K562 (cell line): Measurements from ENCODE around the gene PLXNA2. TPM values are rescaled to one million over a fixed set of nuclear protein-coding genes. Genes with fewer than 3 reads are reported as not detected.
A peak's percentile ranks its signal among the peaks of the same experiment; 100 is the strongest.

ENCODE experiments used
- ATAC-seq: fragments of 200-7000 bp; cut with Tn5 transposase; 3 replicates; pipeline ENCODE4 v1.9.1; 2020; ENCODE audit warnings: moderate library complexity
- BruUV-seq: library from RNA; stranded (reverse); fragments of 400-500 nt; replicated peaks from 2 replicates; lab custom pipeline; 2021; lab: Mats Ljungman, UMichigan
- CTCF ChIA-PET: fragments of 300-600 bp; formaldehyde crosslinking; extraction: SDS; loops from one replicate; lab custom pipeline; 2021; ENCODE audit warnings: low intra/inter-chr PET ratio; lab: Yijun Ruan, JAX
- POLR2A ChIA-PET: fragments of 300-600, 350-650 bp; sonication (Branson Sonifier 250); formaldehyde crosslinking; extraction: SDS; loops from one replicate; lab custom pipeline; 2021; ENCODE audit warnings: antibody characterized with exemption, inconsistent platforms; lab: Yijun Ruan, JAX
- DNase-seq, 4 experiments: peaks; one replicate each; pipeline versions ENCODE4 v3.0.0 to v3.0.0-alpha.2; 2011 to 2018; ENCODE audit warnings: low spot score in 3 of 4, mixed read lengths in 3 of 4; ENCODE audit errors: extremely low read depth in 1 of 4
- FAIRE-seq: peaks from 2 replicates; lab custom pipeline; 2011; peaks lifted over from hg19 to GRCh38; lab: Jason Lieb, UNC
- H2AFZ ChIP-seq: 2 replicates; pipeline ENCODE4 v1.6.0; 2011; ENCODE audit warnings: low read depth, low read length, control low read depth, inconsistent platforms
- H3K27ac ChIP-seq: fragments of 200-600 bp; 3 replicates; pipeline ENCODE4 v1.8.0; 2011; ENCODE audit warnings: low read depth, mild to moderate bottlenecking, control low read depth, inconsistent platforms, low read length, moderate library complexity, mixed read lengths; ENCODE audit errors: extremely low read depth
- H3K27me3 ChIP-seq, 2 experiments: fragments of 300-600 bp in 1 of 2; 2 replicates in 1 of 2; 3 replicates in 1 of 2; pipeline versions ENCODE4 v1.6.0 to v1.8.0; 2011; ENCODE audit warnings: inconsistent platforms in 2 of 2, low read length in 2 of 2, mild to moderate bottlenecking in 1 of 2, mixed read lengths in 1 of 2, moderate library complexity in 1 of 2; ENCODE audit not compliant: control insufficient read depth in 2 of 2, insufficient read depth in 2 of 2
- H3K36me3 ChIP-seq: fragments of 300-600 bp; 3 replicates; pipeline ENCODE4 v1.8.0; 2011; ENCODE audit warnings: mild to moderate bottlenecking, low read length, inconsistent platforms; ENCODE audit not compliant: control insufficient read depth, insufficient read depth
- H3K4me1 ChIP-seq, 2 experiments: fragments of 200-600 bp in 1 of 2; replicated peaks in 1 of 2; 2 replicates in 1 of 2; 3 replicates in 1 of 2; pipeline versions ENCODE4 v1.5.1 to v1.8.0; 2011; ENCODE audit warnings: inconsistent platforms in 2 of 2, low read length in 2 of 2, mild to moderate bottlenecking in 1 of 2, mixed read lengths in 1 of 2, moderate library complexity in 1 of 2; ENCODE audit not compliant: control insufficient read depth in 2 of 2, insufficient read depth in 2 of 2
- H3K4me2 ChIP-seq: 2 replicates; pipeline ENCODE4 v1.6.1; 2011; ENCODE audit warnings: low read length, control low read depth, inconsistent platforms, mixed read lengths; ENCODE audit not compliant: insufficient read depth
- H3K4me3 ChIP-seq: fragments of 200-600 bp; sonication (generic), shearing (Covaris generic); 2 replicates; pipeline ENCODE4 v1.5.1; 2016; ENCODE audit warnings: control low read depth, inconsistent platforms
- H3K79me2 ChIP-seq: fragments of 200-600 bp; 3 replicates; pipeline ENCODE4 v1.8.0; 2011; ENCODE audit warnings: low read length, inconsistent platforms; ENCODE audit not compliant: control insufficient read depth, insufficient read depth
- H3K9ac ChIP-seq, 2 experiments: 2 replicates each; pipeline versions ENCODE4 v1.6.0 to v1.6.1; 2011; ENCODE audit warnings: low read depth in 2 of 2, low read length in 2 of 2, control low read depth in 1 of 2, inconsistent platforms in 1 of 2, mild to moderate bottlenecking in 1 of 2, mixed read lengths in 1 of 2; ENCODE audit not compliant: insufficient read depth in 1 of 2
- H3K9me1 ChIP-seq: one replicate; pipeline ENCODE4 v1.6.0; 2011; ENCODE audit warnings: inconsistent platforms, mild to moderate bottlenecking, low read length, moderate library complexity; ENCODE audit not compliant: control insufficient read depth, insufficient read depth
- H3K9me3 ChIP-seq: replicated peaks from 2 replicates; pipeline ENCODE4 v1.5.1; 2011; ENCODE audit warnings: low read depth, low read length, inconsistent platforms; ENCODE audit not compliant: control insufficient read depth, insufficient read depth
- H4K20me1 ChIP-seq: replicated peaks from 2 replicates; pipeline ENCODE4 v1.6.1; 2011; ENCODE audit warnings: low read length, inconsistent platforms, mixed read lengths; ENCODE audit not compliant: control insufficient read depth, insufficient read depth
- CBFA2T3 ChIP-seq: fragments of 450-650 bp; IDR thresholded peaks from 2 replicates; pipeline ENCODE4 v1.6.1; 2017
- CEBPB ChIP-seq: fragments of 450-650 bp; IDR thresholded peaks from 2 replicates; pipeline ENCODE4 v1.6.1; 2016; ENCODE audit warnings: missing genetic modification characterization, missing compliant biosample characterization
- CEBPG ChIP-seq, 3 experiments: fragments of 200-800 bp in 1 of 3; sonication (Bioruptor generic) in 1 of 3; sonication (generic) in 1 of 3; formaldehyde crosslinking in 1 of 3; IDR thresholded peaks in 2 of 3; conservative IDR thresholded peaks in 1 of 3; 2 replicates each; pipeline versions ENCODE4 v1.6.1 to v1.8.0; 2016 to 2022; ENCODE audit warnings: missing compliant biosample characterization in 2 of 3, missing genetic modification characterization in 2 of 3, mild to moderate bottlenecking in 1 of 3, missing genetic modification reagents in 1 of 3
- ILK ChIP-seq: fragments of 450-650 bp; IDR thresholded peaks from 2 replicates; pipeline ENCODE4 v1.6.1; 2016; ENCODE audit warnings: missing genetic modification characterization, low read depth, mild to moderate bottlenecking, missing compliant biosample characterization, moderate library complexity, borderline replicate concordance
- LARP7 ChIP-seq: fragments of 450-650 bp; IDR thresholded peaks from 2 replicates; pipeline ENCODE4 v1.6.1; 2016
- NBN ChIP-seq: fragments of 450-650 bp; IDR thresholded peaks from 2 replicates; pipeline ENCODE4 v1.6.1; 2016; ENCODE audit warnings: low read depth, mild to moderate bottlenecking
- STAT5A ChIP-seq: IDR thresholded peaks from 2 replicates; pipeline ENCODE4 v1.6.1; 2012; ENCODE audit warnings: low read length, inconsistent platforms, borderline replicate concordance
- TEAD4 ChIP-seq, 2 experiments: sonication (generic) in 1 of 2; formaldehyde crosslinking in 1 of 2; IDR thresholded peaks; 2 replicates each; pipeline versions ENCODE4 v1.6.1 to v1.8.0; 2012 to 2022; ENCODE audit warnings: borderline replicate concordance in 1 of 2, inconsistent platforms in 1 of 2, low read length in 1 of 2, mild to moderate bottlenecking in 1 of 2, missing genetic modification reagents in 1 of 2
- ZKSCAN1 ChIP-seq: fragments of 150-350 bp; IDR thresholded peaks from 2 replicates; pipeline ENCODE4 v1.6.1; 2016; ENCODE audit warnings: low read depth, low read length
- ZNF217 ChIP-seq: sonication (generic); formaldehyde crosslinking; IDR thresholded peaks from 2 replicates; pipeline ENCODE4 v1.8.0; 2022; ENCODE audit warnings: mild to moderate bottlenecking, missing genetic modification reagents
- ZNF384 ChIP-seq: IDR thresholded peaks from 2 replicates; pipeline ENCODE4 v1.6.1; 2012; ENCODE audit warnings: low read depth, low read length, improper control_type of control experiment
- WGBS: fragments of 100-300 bp; shearing (Covaris generic); methylation state at CpG from one replicate; pipeline ENCODE4 v1.1.6; 2016; ENCODE audit warnings: low coverage, mixed read lengths; ENCODE audit not compliant: insufficient coverage; ENCODE audit errors: missing lambda C conversion rate; 5-methylcytosine and 5-hydroxymethylcytosine counted together
- in situ Hi-C: fragments of 300-500 bp; cut with MboI; formaldehyde crosslinking; loops from 4 replicates; pipeline ENCODE4 v1.15.0; 2018; ENCODE audit warnings: inconsistent platforms, mixed read lengths
- intact Hi-C: fragments of 100-400 bp; cut with micrococcal nuclease; formaldehyde crosslinking; loops from 2 replicates; pipeline ENCODE4 v1.14.2; 2022
- polyA plus RNA-seq, 8 experiments: library from polyadenylated mRNA; depleted of rRNA in 4 of 8; stranded (reverse) in 5 of 8; unstranded in 3 of 8; fragments of >200 nt; fragmentation: Nextera tagmentation in 2 of 8; fragmentation: Illumina TruSeq in 1 of 8; extraction: Ambion mirVana in 2 of 8; extraction: Trizol in 1 of 8; gene quantifications; 2 replicates each; pipeline versions ENCODE4 v1.2.1 to v1.2.3, GENCODE V29; 2011 to 2014; ENCODE audit warnings: inconsistent platforms in 1 of 8, missing spikeins in 1 of 8
- total RNA-seq, 7 experiments: library from RNA; depleted of rRNA in 6 of 7; stranded (reverse); fragments of >200 nt in 6 of 7; fragmentation: Illumina TruSeq in 2 of 7; extraction: Trizol in 2 of 7; gene quantifications; 2 replicates each; pipeline versions ENCODE4 v1.2.1 to v1.2.3, GENCODE V29; 2011 to 2021; ENCODE audit warnings: low replicate concordance in 1 of 7
- TF ChIP-seq, protein P1 (sequence below): fragments of 450-650 bp; IDR thresholded peaks from 2 replicates; pipeline ENCODE4 v1.6.1; 2016
- TF ChIP-seq, protein P2 (sequence below): fragments of 450-650 bp; IDR thresholded peaks from one replicate; pipeline ENCODE4 v1.6.1; 2018; ENCODE audit warnings: mild to moderate bottlenecking, moderate library complexity; ENCODE audit not compliant: partially characterized antibody

Gene PLXNA2
- total and polyA plus RNA-seq, 9 of the 15 experiments (the other 6 are each of a cell fraction or from before 2014, with no cell fraction given) = 0.01 to 1.3 (median 0.32) TPM

DNA sequence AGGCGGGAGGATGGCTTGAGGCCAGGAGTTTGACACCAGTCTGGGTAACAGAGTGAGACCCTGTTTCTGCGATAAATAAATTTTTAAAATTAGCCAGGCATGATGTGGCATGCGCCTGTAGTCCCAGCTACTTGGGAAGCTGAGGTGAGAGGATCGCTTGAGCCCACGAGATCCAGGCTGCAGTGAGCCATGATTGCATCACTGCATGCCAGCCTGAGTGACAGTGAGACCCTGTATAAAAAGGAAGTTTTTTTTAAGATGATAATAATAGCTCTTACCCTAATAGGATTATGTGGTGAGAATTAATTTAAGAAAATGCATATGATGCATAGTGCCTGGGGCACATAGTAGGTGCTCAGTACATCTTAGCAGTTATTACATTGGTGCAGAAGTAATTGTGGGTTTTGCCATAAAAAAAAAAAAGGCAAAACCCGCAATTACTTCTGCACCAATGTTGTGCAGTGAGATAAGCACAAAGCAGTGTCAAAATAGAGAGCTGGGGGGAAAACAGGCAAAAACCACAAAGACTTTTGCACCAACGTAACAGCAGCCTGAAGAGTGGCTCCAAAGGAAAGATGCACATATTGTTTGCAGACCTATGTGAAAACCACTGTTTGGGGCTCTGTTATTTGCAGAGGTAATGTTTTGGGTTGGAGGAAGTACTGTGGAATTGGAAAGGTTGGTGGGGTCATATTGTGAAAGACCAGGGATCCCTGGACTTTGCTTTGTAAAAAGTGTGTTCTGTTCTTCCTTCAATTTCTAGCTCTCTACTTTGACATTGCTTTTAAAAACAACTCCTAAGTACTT lies 72.4 kb downstream of the PLXNA2 start:
- H3K27ac ChIP-seq = no peak overlapping the region
- ATAC-seq = peak; percentile 23; the same call in 1 of the 3 replicates
- peaks cover 13 to 29% of the 10 kb centered on the region in 2 experiments; a peak in 4 of 5 replicates for H3K4me1 ChIP-seq
- in situ Hi-C loops (no loop called here), intact Hi-C loops (no loop called here)
- H3K36me3 ChIP-seq = no peaks in the 10 kb centered on the region
- peak; percentile 69 for FAIRE-seq
- DNase-seq = peak in 1 of 4 experiments; percentile 54
- H3K9me1 ChIP-seq = no peaks in the 10 kb centered on the region
- H3K79me2 ChIP-seq = no peaks in the 10 kb centered on the region
- no peak overlapping the region for H3K4me2 ChIP-seq
- no peak overlapping the region for H3K9ac ChIP-seq
- no peaks in the 10 kb centered on the region for H3K27me3 ChIP-seq
- POLR2A ChIA-PET = interaction anchor here (0.7 to 1.5 kb wide), 6 partner anchors 9 to 21 kb away, joined by 3 to 6 read pairs (median 4); no protein-coding TSS in a partner anchor
- CTCF ChIA-PET = no interaction called here
- 40% methylated on average over 7 of the region's 7 CpGs for whole genome bisulfite sequencing
- no TSS peak for BruUV-seq
- H3K4me3 ChIP-seq = no peak overlapping the region
- H4K20me1 ChIP-seq = no peaks in the 10 kb centered on the region
- no peaks in the 10 kb centered on the region for H3K9me3 ChIP-seq
- no peak overlapping the region for H2AFZ ChIP-seq
- TF ChIP-seq CEBPG (CRISPR knock-in tag; IDR thresholded peaks at IDR 0.05) (peak; percentile 38; the same call in 1 of the 2 replicates), CEBPG (tag; conservative IDR thresholded peaks at IDR 0.05 in 1 of 2, IDR thresholded peaks at IDR 0.05 in 1 of 2) (peak; percentile 5 to 38; a peak in 2 of 4 replicates), ILK (tag) (no peak), ZNF217 (no peak), TEAD4 (IDR thresholded peaks at IDR 0.05; ENCODE audit: low read length) (0 out of 2 replicates have a peak, but pooled peaks have one; percentile 36), TEAD4 (CRISPR knock-in tag; IDR thresholded peaks at IDR 0.05; ENCODE audit: borderline replicate concordance) (no peak), STAT5A (peak; percentile 20; the same call in 1 of the 2 replicates), ZKSCAN1 (peak; percentile 91), NBN (no peak), LARP7 (no peak), CBFA2T3 (peak; percentile 69), ZNF384 (peak; percentile 84), CEBPB (0 out of 2 replicates have a peak, but pooled peaks have one; percentile 11)
- TF ChIP-seq, protein P1, sequence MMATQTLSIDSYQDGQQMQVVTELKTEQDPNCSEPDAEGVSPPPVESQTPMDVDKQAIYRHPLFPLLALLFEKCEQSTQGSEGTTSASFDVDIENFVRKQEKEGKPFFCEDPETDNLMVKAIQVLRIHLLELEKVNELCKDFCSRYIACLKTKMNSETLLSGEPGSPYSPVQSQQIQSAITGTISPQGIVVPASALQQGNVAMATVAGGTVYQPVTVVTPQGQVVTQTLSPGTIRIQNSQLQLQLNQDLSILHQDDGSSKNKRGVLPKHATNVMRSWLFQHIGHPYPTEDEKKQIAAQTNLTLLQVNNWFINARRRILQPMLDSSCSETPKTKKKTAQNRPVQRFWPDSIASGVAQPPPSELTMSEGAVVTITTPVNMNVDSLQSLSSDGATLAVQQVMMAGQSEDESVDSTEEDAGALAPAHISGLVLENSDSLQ = peak; percentile 23; the same call in 1 of the 2 replicates
- TF ChIP-seq, protein P2, sequence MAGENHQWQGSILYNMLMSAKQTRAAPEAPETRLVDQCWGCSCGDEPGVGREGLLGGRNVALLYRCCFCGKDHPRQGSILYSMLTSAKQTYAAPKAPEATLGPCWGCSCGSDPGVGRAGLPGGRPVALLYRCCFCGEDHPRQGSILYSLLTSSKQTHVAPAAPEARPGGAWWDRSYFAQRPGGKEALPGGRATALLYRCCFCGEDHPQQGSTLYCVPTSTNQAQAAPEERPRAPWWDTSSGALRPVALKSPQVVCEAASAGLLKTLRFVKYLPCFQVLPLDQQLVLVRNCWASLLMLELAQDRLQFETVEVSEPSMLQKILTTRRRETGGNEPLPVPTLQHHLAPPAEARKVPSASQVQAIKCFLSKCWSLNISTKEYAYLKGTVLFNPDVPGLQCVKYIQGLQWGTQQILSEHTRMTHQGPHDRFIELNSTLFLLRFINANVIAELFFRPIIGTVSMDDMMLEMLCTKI = no peak
